ENCODE measurements around the gene ST3GAL2. TPM values are rescaled to one million over a fixed set of nuclear protein-coding genes. Genes with fewer than 3 reads are reported as not detected.
"Not testable (repeated sequence)": the region's sequence is repeated elsewhere in the genome, so short reads cannot be mapped to it uniquely, and the experiment has no call there.

ST3GAL2 gene
- total and polyA plus RNA-seq, 12 donors: 5.3 to 30.8 (median 22.6) TPM

GRCh38 chr16:70417661-70418060, 21.2 kb downstream of the ST3GAL2 start:
- WGBS, 4 donors: 69 to 83% (median 78%) methylated on average over 7 of the region's 7 CpGs
- no peak overlapping the region for H3K27ac ChIP-seq
- TF ChIP-seq, protein P1, sequence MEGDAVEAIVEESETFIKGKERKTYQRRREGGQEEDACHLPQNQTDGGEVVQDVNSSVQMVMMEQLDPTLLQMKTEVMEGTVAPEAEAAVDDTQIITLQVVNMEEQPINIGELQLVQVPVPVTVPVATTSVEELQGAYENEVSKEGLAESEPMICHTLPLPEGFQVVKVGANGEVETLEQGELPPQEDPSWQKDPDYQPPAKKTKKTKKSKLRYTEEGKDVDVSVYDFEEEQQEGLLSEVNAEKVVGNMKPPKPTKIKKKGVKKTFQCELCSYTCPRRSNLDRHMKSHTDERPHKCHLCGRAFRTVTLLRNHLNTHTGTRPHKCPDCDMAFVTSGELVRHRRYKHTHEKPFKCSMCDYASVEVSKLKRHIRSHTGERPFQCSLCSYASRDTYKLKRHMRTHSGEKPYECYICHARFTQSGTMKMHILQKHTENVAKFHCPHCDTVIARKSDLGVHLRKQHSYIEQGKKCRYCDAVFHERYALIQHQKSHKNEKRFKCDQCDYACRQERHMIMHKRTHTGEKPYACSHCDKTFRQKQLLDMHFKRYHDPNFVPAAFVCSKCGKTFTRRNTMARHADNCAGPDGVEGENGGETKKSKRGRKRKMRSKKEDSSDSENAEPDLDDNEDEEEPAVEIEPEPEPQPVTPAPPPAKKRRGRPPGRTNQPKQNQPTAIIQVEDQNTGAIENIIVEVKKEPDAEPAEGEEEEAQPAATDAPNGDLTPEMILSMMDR (IDR thresholded peaks at IDR 0.05): no peak
- no peak for TF ChIP-seq POLR2A (IDR thresholded peaks at IDR 0.05)
- H3K27me3 ChIP-seq: no peaks in the 10 kb centered on the region
- H3K36me3 ChIP-seq (replicated peaks in 1 of 2): no peaks in the 10 kb centered on the region
- DNase-seq: no peak
- peaks cover 0 to 21% of the 10 kb centered on the region in 2 donors for H3K4me1 ChIP-seq (replicated peaks in 1 of 2)
- H3K9me3 ChIP-seq (replicated peaks in 1 of 3): no peaks in the 10 kb centered on the region
- intact Hi-C loops (cut with DNase I): no loop called here
- no peak overlapping the region for H3K4me3 ChIP-seq

DNA sequence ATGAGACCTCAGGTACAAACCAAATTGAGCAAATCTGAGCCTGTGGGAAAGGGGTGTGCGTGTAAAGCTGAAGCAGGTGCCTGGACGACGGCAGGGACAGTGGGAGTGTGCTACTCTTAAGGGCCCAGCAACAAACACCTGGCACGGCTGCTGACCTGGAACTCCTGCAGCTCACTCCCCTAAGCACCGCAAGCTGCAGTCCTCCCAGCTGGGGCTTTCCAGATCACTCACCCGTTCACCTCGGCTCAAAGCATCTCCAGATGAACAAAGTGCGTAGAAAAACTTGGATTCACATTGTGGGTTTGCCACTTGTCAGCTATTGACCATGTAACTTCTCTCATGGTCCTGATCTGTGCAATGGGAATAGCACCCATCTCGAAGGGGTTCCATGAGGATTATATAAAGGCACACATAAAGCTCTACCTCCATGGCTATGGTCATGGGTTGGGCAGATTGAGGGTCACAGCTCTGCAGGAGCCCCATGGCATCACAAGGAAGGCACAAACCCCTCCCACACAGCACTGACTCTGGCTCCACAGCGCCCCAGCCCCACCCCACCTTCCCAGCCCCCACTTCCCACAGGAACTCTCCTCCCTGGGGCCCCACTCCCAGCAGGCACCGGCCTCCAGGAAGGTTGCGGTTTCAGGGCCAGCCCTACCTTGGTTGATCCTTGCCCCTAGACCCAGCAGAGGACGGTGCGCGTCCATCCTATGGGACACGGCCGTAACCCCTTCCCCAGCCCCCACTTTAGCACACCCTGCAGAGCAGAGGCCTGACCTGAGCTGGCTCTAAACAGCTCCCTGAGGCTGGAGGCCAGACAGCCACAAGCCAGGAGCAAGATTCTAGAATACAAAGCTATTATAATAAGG, 21.9 kb downstream of the ST3GAL2 start:
- Histone ChIP-seq H3K27me3 (no peaks in the 10 kb centered on the region), H3K4me1 (replicated peaks in 1 of 2) (peaks cover 0 to 18% of the 10 kb centered on the region in 2 donors), H3K36me3 (replicated peaks in 1 of 2) (no peaks in the 10 kb centered on the region), H3K27ac (no peak overlapping the region), H3K9me3 (replicated peaks in 1 of 3) (no peaks in the 10 kb centered on the region), H3K4me3 (no peak overlapping the region)
- WGBS, 4 donors: 84 to 90% (median 89%) methylated on average over 9 to 17 of the region's 17 CpGs
- DNase-seq: no peak
- TF ChIP-seq, protein P1 (IDR thresholded peaks at IDR 0.05): no peak
- no peak for TF ChIP-seq POLR2A (IDR thresholded peaks at IDR 0.05)
- intact Hi-C loops (cut with DNase I): no loop called here

DNA sequence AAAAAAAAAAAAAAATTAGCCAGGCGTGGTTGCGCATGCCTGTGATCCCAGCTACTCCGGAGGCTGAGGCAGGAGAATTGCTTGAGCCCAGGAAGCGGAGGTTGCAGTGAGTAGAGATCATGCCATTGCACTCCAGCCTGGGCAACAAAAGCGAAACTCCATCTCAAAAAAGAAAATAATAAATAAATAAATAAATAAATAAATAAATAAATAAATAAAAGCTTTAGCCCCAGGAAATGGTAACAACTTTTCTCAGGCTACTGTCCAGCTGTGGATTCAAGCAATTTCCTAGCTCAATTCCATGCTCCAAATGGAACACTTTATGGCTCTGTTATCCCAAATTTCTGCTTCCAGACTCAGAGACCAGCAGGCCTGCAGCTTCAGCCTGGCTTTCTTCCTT, 25.3 kb downstream of the ST3GAL2 start:
- DNase-seq; H3K9me3 ChIP-seq (replicated peaks in 1 of 3); intact Hi-C loops (cut with DNase I); H3K4me3 ChIP-seq; H3K4me1 ChIP-seq (replicated peaks in 1 of 2); H3K27me3 ChIP-seq; H3K27ac ChIP-seq; H3K36me3 ChIP-seq (replicated peaks in 1 of 2): not testable (repeated sequence)
- 95 to 99% (median 97%) methylated on average over 5 of the region's 5 CpGs for WGBS, 4 donors

- intact Hi-C loops (cut with DNase I): no loop called here
- peaks cover 0 to under 1% of the 10 kb centered on the region in 2 donors for H3K4me1 ChIP-seq (replicated peaks in 1 of 2)
- no peak for DNase-seq
- TF ChIP-seq, protein P1 (IDR thresholded peaks at IDR 0.05): no peak
- TF ChIP-seq POLR2A (IDR thresholded peaks at IDR 0.05): no peak
- no peaks in the 10 kb centered on the region for H3K9me3 ChIP-seq (replicated peaks in 1 of 3)
- no peaks in the 10 kb centered on the region for H3K36me3 ChIP-seq (replicated peaks in 1 of 2)
- H3K27ac ChIP-seq: no peak overlapping the region
- H3K27me3 ChIP-seq: no peaks in the 10 kb centered on the region
- H3K4me3 ChIP-seq: no peak overlapping the region
- 87 to 92% (median 91%) methylated on average over 5 to 8 of the region's 8 CpGs for WGBS, 4 donors
Measured at GRCh38 chr16:70412385-70412784, 26.5 kb downstream of the ST3GAL2 start.

GRCh38 chr16:70410734-70411133, 28.2 kb downstream of the ST3GAL2 start:
- WGBS, 4 donors: 75 to 90% (median 81%) methylated on average over 4 to 6 of the region's 6 CpGs
- DNase-seq: peak in 6 of 7 donors; percentile 29 to 70 (median 62)
- intact Hi-C loops (cut with DNase I): no loop called here
- Histone ChIP-seq H3K27me3 (no peaks in the 10 kb centered on the region), H3K4me3 (no peak overlapping the region), H3K4me1 (replicated peaks in 1 of 2) (no peaks in the 10 kb centered on the region), H3K36me3 (replicated peaks in 1 of 2) (no peaks in the 10 kb centered on the region), H3K27ac (no peak overlapping the region), H3K9me3 (replicated peaks in 1 of 3) (no peaks in the 10 kb centered on the region)
- TF ChIP-seq POLR2A (IDR thresholded peaks at IDR 0.05): no peak
- TF ChIP-seq, protein P1 (IDR thresholded peaks at IDR 0.05): no peak
